Right lobe of liver (tissue), 6 donors: ENCODE data around the gene PSORS1C2. TPM values are rescaled to one million over a fixed set of nuclear protein-coding genes. Genes with fewer than 3 reads are reported as not detected.
"Not testable (repeated sequence)": the region's sequence is repeated elsewhere in the genome, so short reads cannot be mapped to it uniquely, and the experiment has no call there.

Source experiments
- ATAC-seq, 4 donors: fragments of 200-7000 bp; cut with Tn5 transposase; one replicate each; pipeline ENCODE4 v1.9.1; 2020; ENCODE audit warnings: mild to moderate bottlenecking in 4 of 4, moderate library complexity in 4 of 4
- DNase-seq, 3 donors: peaks; one replicate each; pipeline ENCODE4 v3.0.0-alpha.2; 2020
- H3K27ac ChIP-seq, 3 donors: fragments of 200-600 bp; one replicate each; pipeline ENCODE4 v1.8.0; 2022
- H3K27me3 ChIP-seq, 2 donors: fragments of 200-600 bp; one replicate each; pipeline ENCODE4 v1.8.0; 2022
- H3K36me3 ChIP-seq, 4 donors: fragments of 200-600 bp; sonication (generic) in 1 of 4; one replicate each; pipeline versions ENCODE4 v1.5.1 to v1.8.0; 2017 to 2022; ENCODE audit warnings: control low read depth in 1 of 4
- H3K4me1 ChIP-seq, 4 donors: fragments of 200-600 bp; sonication (generic) in 1 of 4; one replicate each; pipeline versions ENCODE4 v1.5.1 to v1.8.0; 2017 to 2022; ENCODE audit warnings: control low read depth in 1 of 4
- H3K4me3 ChIP-seq, 3 donors: fragments of 200-600 bp; one replicate each; pipeline ENCODE4 v1.8.0; 2022
- H3K9me3 ChIP-seq, 4 donors: fragments of 200-600 bp; sonication (generic) in 1 of 4; one replicate each; pipeline versions ENCODE4 v1.5.1 to v1.8.0; 2017 to 2022; ENCODE audit warnings: control low read depth in 1 of 4
- POLR2A ChIP-seq: fragments of 450-650 bp; IDR thresholded peaks from one replicate; pipeline ENCODE4 v1.6.1; 2017; ENCODE audit warnings: antibody characterized with exemption, mild to moderate bottlenecking
- WGBS: methylation state at CpG from one replicate; pipeline ENCODE4 v1.1.6; 2018; ENCODE audit warnings: low coverage, low lambda C conversion rate; ENCODE audit not compliant: insufficient coverage; ENCODE audit errors: missing lambda C conversion rate; 5-methylcytosine and 5-hydroxymethylcytosine counted together
- intact Hi-C, 2 donors: fragments of 100-400 bp; cut with DNase I; formaldehyde crosslinking; loops; one replicate each; pipeline versions ENCODE4 v1.11.2 to v1.14.1; 2022
- total RNA-seq, 6 experiments: library from RNA; depleted of rRNA in 2 of 6; stranded (reverse); fragments of >200 nt in 2 of 6; fragmentation: NEBNext Ultra II Directional in 3 of 6; extraction: Animal tissue kit (Norgen Biotek cat#: 25700) in 3 of 6; gene quantifications; one replicate each; pipeline versions ENCODE4 v1.1.0 to v1.2.4, GENCODE V29; 2016 to 2023
- TF ChIP-seq, protein P1 (sequence below), 4 donors: fragments of 200-600 bp in 3 of 4; fragments of 450-650 bp in 1 of 4; IDR thresholded peaks; one replicate each; pipeline versions ENCODE4 v1.5.1 to v1.8.0; 2016 to 2022; ENCODE audit warnings: antibody characterized with exemption in 4 of 4, mild to moderate bottlenecking in 2 of 4
- donor health status: DM: no; HTN: yes; CAD: no.
- donor health status: DM: no; HTN: no; CAD: no.
- donor health status: DM: no; HTN: no; CAD: no.
- donor health status: DM: no; HTN: yes; CAD: no.
- donor health status: DM: no; HTN: yes; CAD: no.

Gene PSORS1C2
- total RNA-seq, 6 experiments from 2014 or later = not detected

DNA sequence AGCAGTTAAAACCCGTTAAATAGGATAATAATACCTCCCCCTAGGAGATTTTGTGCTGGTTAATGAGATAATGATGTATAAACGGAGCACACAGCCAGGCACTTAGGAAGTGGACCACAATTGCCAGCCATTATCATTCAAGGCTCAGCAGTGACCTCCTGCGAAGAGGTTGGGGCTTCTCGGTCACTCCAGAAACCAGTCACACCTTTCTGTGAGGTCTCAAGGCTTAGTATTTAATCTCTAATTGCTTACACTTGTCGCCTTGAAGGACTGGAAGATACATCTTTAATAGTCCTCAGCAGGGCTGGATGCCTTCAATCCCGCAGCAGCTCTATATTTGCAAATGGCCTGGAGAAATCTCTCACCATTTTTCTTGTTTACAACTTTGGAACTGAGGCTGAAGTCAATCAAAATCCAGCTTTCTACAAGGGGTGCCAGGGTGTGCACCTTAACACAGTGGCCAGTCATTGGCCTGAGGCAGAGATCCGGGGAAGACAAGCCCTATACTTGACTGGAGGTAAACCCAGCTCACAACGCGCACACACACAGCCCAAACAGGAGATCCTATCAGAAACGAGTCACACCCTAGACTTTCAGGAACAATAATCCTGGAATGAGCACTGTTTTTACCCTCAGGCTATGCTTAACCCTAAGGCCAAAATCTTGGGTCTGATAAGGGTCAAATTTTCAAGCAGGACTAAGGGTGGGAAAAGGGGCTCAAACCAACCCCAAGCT lies 30.4 kb upstream of the PSORS1C2 start:
- TF ChIP-seq, protein P1, sequence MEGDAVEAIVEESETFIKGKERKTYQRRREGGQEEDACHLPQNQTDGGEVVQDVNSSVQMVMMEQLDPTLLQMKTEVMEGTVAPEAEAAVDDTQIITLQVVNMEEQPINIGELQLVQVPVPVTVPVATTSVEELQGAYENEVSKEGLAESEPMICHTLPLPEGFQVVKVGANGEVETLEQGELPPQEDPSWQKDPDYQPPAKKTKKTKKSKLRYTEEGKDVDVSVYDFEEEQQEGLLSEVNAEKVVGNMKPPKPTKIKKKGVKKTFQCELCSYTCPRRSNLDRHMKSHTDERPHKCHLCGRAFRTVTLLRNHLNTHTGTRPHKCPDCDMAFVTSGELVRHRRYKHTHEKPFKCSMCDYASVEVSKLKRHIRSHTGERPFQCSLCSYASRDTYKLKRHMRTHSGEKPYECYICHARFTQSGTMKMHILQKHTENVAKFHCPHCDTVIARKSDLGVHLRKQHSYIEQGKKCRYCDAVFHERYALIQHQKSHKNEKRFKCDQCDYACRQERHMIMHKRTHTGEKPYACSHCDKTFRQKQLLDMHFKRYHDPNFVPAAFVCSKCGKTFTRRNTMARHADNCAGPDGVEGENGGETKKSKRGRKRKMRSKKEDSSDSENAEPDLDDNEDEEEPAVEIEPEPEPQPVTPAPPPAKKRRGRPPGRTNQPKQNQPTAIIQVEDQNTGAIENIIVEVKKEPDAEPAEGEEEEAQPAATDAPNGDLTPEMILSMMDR (IDR thresholded peaks at IDR 0.05) = no peak
- no peak for TF ChIP-seq POLR2A
- DNase-seq = no peak
- 92% methylated on average over 10 of the region's 10 CpGs for WGBS

DNA sequence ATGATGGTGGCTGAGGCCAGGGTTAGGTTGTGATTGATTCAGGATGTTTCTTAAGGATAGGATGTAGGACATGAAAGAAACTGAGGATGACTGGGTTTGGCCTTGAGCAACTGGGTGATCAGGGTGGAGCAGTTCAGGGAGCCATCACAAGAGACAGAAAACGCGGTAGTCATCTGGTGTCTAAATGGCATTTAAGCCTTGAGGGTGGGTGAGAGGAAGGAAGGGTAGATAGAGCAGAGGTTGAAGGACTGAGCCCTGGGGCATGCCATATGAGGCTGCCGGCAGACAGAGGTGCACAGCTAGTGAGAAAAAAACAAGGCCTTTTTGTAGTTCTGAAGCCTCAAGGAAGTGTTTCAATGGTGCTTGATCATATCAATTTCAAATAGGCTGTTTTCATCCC lies 29.7 kb upstream of the PSORS1C2 start:
- H3K9me3 ChIP-seq = no peaks in the 10 kb centered on the region
- no peaks in the 10 kb centered on the region for H3K36me3 ChIP-seq
- intact Hi-C loops = no loop called here
- no peaks in the 10 kb centered on the region for H3K27me3 ChIP-seq
- no peak overlapping the region for H3K4me3 ChIP-seq
- no peak overlapping the region for H3K27ac ChIP-seq
- no peak for ATAC-seq
- no peak for DNase-seq
- TF ChIP-seq, protein P1 (IDR thresholded peaks at IDR 0.05) = no peak
- TF ChIP-seq POLR2A = no peak
- WGBS = 92% methylated on average over 3 of the region's 3 CpGs
- peaks cover 0 to 3% (median 0%) of the 10 kb centered on the region in 4 donors for H3K4me1 ChIP-seq

More for the DNA sequence above, 30.4 kb upstream of the PSORS1C2 start:
- Histone ChIP-seq H3K27ac (no peak overlapping the region), H3K4me1 (no peaks in the 10 kb centered on the region), H3K4me3 (no peak overlapping the region), H3K9me3 (no peaks in the 10 kb centered on the region), H3K36me3 (no peaks in the 10 kb centered on the region), H3K27me3 (no peaks in the 10 kb centered on the region)
- ATAC-seq = no peak
- intact Hi-C loops = no loop called here

DNA sequence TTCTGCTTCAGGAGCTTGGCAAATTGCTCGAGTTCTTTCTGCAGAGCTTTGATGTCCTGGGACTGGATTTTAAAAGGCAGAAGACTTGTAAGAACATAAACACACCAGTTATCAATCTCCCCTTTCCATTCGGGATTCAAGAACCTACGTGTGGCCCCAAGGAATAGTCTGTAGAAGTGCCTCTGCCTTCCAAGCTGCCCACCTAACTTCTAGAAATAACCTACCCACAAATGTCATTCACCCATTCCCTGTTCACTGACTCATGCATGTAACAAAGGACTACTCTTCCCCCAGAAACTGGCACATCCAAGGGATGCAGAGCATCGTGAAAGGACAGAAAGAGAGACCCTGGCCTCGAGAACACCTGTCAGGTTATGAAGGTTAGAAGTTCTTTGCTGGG lies 27.1 kb upstream of the PSORS1C2 start:
- no peak overlapping the region for H3K27ac ChIP-seq
- no peaks in the 10 kb centered on the region for H3K9me3 ChIP-seq
- H3K36me3 ChIP-seq = no peaks in the 10 kb centered on the region
- ATAC-seq (no peak), DNase-seq (no peak)
- H3K4me1 ChIP-seq = peaks cover 0 to 3% (median 0%) of the 10 kb centered on the region in 4 donors
- TF ChIP-seq, protein P1 (IDR thresholded peaks at IDR 0.05) = no peak
- TF ChIP-seq POLR2A = no peak
- intact Hi-C loops = no loop called here
- no peak overlapping the region for H3K4me3 ChIP-seq
- H3K27me3 ChIP-seq = no peaks in the 10 kb centered on the region
- WGBS = 87% methylated on average over 3 of the region's 5 CpGs

DNA sequence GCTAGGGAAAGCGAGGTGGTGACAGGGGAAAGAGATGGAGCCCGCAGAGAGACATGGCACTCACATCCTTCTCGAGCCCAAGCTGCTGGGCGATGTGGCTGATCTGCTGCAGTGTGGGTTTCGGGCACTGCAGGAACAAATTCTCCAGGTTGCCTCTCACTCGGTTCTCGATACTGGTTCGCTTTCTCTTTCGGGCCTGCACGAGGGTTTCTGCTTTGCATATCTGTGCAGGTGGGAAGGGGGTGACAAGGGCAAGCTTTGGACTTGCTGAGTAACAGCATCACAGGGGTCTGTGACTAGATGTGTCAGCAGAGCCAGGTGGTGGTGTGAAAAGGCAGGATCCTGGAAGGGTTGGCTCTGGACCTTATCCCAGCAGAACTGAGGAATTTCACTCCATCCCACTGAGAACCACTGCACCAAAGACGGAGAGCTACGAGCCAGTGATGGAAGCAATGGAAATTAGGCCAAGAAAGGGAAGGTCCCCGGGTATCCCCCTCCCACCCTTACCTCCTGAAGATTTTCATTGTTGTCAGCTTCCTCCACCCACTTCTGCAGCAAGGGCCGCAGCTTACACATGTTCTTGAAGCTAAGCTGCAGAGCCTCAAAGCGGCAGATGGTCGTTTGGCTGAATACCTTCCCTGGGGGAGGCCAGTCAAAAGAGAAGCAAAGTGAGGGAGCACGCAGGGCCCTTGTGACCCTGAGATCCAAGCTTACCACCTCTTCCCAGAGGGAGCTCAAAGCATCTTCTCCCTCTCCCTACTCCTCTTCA lies 26.4 kb upstream of the PSORS1C2 start:
- H3K4me1 ChIP-seq, H3K27me3 ChIP-seq, ATAC-seq, DNase-seq, intact Hi-C loops, H3K9me3 ChIP-seq, H3K4me3 ChIP-seq, H3K36me3 ChIP-seq, H3K27ac ChIP-seq: not testable (repeated sequence)
- WGBS = 90% methylated on average over 5 of the region's 17 CpGs

DNA sequence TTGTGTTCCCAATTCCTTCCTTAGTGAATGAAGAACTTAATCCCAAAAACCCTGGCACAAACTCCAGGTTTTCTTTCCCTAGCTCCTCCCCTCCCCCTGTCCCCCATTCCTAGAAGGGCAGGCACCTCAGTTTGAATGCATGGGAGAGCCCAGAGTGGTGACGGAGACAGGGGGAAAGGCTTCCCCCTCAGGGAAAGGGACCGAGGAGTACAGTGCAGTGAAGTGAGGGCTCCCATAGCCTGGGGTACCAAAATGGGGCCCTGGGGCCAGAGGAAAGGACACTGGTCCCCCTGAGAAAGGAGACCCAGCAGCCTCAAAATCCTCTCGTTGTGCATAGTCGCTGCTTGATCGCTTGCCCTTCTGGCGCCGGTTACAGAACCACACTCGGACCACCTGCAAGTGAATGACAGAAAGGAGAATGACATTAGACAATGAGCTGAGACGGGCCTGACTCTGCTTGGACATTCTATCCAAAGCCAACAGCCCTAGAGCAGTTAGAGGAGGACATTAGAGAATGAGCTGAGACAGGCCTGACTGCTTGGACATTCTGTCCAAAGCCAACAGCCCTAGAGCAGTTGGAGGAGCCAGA lies 25.7 kb upstream of the PSORS1C2 start:
- H3K4me1 ChIP-seq, H3K27ac ChIP-seq, DNase-seq, H3K36me3 ChIP-seq, H3K9me3 ChIP-seq, H3K4me3 ChIP-seq, ATAC-seq, intact Hi-C loops, H3K27me3 ChIP-seq: not testable (repeated sequence)
- WGBS = no CpG with 5 or more reads among the region's 9 CpGs
